NCI-H2107 treated with DMSO at 0.1 percent for 48 hours (cell line): ENCODE results near the gene CDK6.

Source experiments
- DNase-seq: peaks from one replicate; lab custom pipeline; 2025; ENCODE audit not compliant: unreplicated experiment; lab: John Stamatoyannopoulos, UW

The CDK6 gene

DNA sequence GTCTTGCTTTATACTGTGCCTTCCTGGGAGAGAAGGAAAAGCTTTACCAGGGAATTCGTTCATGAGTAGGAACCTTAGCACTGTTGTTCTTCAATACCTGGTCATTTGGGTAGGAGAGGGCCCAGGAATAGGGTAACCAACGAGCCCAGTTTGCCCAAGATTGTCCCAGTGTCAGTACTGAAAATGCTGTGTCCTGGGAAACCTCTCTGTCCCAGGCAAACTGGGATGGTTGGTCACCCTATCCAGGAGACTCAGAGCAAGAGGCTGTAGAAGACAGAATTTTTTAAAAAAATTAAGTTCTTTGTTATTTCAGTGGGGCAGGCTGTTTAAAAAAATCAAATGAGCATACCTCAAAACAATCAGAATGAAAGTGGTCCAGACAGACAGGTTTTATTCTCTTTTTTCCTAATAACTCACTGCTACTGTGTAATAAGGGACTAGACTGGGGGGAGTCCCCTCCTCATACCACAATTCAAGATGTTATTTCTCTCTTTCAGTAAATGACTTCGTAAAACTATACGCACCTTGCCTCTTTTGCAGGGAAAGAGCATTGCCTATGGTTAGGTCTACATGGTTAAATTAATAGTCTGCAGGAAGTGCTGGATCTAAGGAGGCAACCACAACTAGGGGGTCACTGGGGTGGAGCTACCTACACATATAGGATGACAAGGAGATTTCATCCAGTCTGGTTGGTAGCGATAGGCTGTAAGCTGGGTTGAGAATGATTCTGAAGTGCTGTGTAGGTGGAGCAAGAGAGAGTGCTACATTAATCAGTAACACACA lies 205.1 kb downstream of the CDK6 start:
- DNase-seq, result no peak

- DNase-seq, result no peak
These were observed 206.6 kb downstream of the CDK6 start for GRCh38 chr7:92629779-92630178.

- no peak for DNase-seq
These were observed 208.4 kb downstream of the CDK6 start for GRCh38 chr7:92627956-92628355.

- DNase-seq, result no peak
These were observed 210.0 kb downstream of the CDK6 start for GRCh38 chr7:92626281-92626809.

GRCh38 chr7:92625617-92626016 lies 210.8 kb downstream of the CDK6 start:
- no peak for DNase-seq

DNA sequence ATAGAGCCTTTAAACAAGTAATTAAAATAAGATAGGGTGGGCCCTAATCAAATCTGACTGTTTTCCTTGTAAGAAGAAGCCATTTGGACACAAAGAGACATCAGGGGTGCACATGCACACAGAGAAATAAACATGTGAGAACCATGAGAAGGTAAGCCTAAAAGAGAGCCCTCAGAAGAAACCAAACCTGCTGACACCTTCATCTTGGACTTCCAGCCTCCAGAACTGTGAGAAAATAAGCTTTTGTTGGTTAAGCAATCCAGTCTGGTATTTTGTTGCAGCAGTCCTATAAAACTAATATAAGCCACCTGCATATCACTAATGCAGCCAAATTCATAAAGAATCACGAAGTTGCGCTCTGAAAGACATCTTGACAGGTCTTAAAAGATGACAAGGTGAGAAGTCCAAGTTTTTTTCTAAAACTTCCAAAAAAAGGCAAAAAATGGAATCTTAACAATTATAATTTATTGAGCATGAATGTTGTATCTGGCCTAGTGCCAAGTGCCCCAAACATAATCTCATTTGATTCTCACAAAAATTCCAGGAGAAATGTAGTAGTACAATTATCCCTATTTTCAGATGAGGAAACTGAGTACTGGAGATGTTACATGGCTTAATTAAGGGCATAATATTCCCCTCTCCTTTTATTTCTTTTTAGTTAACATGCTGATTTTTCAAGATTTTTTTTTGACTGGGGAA lies 211.9 kb downstream of the CDK6 start:
- DNase-seq, result no peak

GRCh38 chr7:92623544-92623943 lies 212.8 kb downstream of the CDK6 start:
- no peak for DNase-seq

- DNase-seq, result no peak
These were observed 213.7 kb downstream of the CDK6 start for GRCh38 chr7:92622685-92623084.

GRCh38 chr7:92622030-92622429 lies 214.3 kb downstream of the CDK6 start:
- no peak for DNase-seq

DNA sequence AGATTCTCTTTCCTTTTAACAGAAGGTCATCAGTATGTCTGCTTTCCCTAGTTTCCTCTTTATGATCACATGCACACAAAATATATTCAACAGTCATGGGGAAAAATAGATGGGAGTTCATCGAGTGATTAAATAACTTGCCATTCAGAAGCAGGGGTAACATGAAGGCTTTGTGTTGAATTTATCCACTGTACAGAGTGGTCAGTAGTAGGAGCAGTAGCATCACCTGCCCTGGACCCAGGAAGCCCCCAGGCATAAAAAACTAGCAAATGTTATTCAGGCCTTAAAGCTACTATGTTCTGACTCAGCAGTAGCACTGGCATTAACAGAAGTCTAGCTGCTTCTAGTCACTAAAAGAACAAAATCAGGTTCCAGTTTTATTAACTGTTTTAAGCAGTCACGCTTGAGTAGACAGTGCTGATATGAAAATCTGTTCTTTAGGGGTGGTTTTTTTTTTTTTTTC lies 214.8 kb downstream of the CDK6 start:
- no peak for DNase-seq

GRCh38 chr7:92621026-92621540 lies 215.3 kb downstream of the CDK6 start:
- DNase-seq, result peak; percentile 91

DNA sequence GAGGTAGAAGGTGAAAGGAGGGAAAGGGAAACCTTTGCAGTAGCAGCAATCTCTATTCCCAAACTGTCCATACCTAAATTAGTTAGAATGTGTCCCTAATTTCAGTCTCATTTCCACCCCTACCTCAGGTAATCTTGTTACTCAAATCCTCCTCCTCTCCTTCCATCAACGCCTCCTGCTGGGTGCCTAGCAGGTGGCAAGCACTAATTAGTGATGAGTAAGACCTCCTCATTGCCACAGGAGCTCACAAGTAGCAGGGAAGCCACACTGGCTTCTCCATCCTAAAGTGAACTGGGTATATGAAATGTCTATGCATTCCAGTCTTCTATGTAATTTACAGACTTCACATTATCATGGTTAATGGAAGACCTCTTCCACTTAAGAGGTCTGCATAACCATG lies 220.5 kb downstream of the CDK6 start:
- DNase-seq, result no peak

DNA sequence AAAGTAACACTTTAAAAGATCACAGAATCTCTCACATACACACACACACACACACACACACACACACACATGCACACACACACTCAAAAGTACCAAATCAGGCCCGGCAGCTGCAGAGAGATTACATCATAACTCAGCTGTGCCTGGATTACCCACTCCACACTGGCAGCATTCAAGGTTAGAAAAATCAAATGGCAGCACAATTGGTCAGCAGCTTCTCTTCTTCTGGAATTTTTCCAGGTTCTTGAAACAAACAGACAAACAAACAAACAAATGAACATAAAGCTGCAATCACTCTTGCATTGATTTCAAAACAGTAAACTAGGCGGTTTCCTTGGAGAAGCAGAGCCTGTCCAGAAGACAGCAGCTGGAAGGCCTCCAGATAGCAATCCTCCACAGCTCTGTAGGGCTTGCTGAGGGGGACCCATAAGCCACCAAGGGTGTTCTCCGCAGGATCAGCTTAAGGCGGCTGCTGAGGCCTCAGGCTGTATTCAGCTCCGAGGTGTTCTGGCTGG lies 221.7 kb downstream of the CDK6 start:
- DNase-seq, result peak; percentile 66

DNA sequence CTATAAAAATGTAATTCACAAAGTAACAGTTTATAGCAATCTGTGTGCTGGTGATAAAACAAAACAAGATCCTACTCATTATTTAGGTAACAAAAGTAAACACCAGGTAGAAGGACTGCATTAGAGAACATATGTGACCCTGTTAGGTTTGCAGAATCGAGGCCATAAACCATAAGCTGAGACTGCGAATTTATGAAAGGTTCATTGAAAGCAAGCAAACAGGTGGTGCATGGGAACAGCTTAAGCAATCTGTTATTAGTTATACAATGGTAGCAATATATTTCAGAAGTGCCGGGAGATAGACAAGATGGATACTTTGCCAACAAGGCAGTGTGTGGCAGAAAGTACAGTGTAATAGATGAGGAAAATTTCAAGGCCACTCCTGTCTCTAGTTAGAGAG lies 222.7 kb downstream of the CDK6 start:
- DNase-seq, result no peak

DNA sequence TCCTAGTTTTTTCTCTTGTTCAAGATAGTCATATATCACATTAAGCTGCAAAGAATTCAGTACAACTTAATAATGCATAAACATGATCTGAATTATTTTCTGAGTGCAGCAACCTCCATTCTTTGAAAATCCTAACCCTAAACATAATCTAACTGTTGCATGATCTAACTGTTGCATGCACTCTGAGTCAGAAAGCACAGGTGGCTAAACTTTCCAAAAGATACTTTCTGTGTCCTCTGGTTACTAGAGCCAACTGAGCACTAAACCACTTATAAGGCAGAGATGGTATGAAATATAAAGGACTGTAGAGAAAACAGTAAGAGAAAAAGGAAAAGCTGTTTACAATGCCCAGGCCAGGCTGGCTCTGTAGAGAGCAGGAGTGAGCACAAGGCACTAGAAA lies 223.2 kb downstream of the CDK6 start:
- DNase-seq, result no peak

DNA sequence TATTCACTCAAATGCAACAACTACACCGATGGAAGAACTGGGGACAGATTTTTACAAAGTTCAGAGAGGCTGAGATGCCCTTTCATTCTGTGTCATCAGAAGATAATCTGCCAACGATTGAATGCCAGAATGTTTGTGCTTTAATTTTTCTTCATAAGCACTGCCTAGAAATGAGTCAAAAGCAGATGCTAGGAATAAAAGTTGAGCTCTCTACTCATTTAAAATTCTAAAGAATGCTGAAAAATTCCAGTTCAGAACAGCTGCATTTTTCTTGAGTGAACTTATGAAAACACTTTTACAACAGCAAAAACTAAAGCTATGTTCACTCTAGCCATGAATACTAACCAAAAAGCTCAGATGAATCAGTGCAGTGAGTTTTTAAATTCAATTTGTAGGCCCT lies 223.9 kb downstream of the CDK6 start:
- no peak for DNase-seq

GRCh38 chr7:92611735-92612134 lies 224.6 kb downstream of the CDK6 start:
- DNase-seq, result no peak

- DNase-seq, result peak; percentile 28
These were observed 226.4 kb downstream of the CDK6 start for GRCh38 chr7:92609921-92610518.

- DNase-seq, result peak; percentile 53
These were observed 227.7 kb downstream of the CDK6 start for GRCh38 chr7:92608380-92609322.

DNA sequence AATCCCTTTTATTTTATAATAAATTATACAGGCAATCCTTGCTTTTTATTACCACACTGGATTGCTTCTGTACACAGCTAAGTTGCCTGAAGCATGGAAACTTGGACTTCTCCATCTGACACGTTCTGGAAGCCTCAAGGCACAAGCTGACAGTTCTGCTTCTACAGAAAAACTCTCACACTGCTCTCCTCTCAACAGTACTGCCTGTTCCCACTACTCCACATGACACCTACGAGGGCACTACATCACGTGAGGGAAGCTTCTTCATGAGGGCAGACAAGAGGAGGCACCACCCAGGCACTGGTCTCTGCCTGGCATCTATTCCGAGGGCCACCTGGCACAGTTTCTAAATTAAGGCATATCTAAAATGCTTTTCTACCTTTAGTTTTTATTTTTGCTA lies 229.4 kb downstream of the CDK6 start:
- no peak for DNase-seq
